Stimulated activated CD4-positive, alpha-beta T cell treated with anti-CD3 and anti-CD28 coated beads, Interleukin-1b, Interleukin-23, amount 100 ng/mL, for 24 hours (primary cell): ENCODE results near the gene PFDN5.

Experiments used
- DNase-seq, 4 experiments: peaks; one replicate each; pipeline ENCODE4 v3.0.0-alpha.2; 2020; ENCODE audit warnings: low read depth in 4 of 4, low spot score in 1 of 4

Gene PFDN5

DNA sequence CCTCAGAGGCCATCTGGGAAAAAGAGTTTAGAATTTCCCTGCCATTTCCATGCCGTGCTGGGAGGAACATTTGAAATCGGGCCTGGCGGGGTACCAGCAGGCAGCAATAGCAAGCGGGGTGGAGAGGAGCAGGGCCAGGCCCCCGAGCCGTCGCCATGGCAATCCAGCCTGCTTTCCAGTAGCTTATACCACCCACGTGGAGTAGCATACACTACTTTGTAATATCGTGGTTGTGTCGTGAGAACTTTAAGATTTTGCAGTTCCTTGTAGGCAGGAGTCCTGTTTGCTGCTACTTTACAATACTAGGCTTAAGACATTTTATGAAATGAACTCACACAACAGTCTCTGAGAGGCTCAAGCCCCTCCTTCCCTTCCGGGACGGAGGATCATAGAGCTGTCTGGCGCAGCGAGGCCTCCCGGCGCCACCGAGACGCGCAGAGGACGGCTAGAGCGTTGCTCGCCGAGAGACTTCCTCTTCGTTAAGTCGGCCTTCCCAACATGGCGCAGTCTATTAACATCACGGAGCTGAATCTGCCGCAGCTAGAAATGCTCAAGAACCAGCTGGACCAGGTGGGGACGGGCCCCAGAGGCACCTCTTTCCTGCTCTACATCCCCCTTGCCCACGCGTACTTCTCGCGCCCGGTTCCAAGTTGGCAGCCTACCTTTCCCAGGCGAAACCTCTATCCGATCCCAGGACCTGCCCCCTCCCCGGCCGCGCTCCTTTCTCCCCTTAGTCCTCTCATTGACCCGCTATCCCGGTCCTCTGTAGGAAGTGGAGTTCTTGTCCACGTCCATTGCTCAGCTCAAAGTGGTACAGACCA, at the start of gene PFDN5:
Gene PFDN5, plus strand, starts transcription at position 473 of the 821 bp plus-strand sequence. Its CDS starts 26 bp downstream, at position 499.
- DNase-seq: peak; percentile 57 to 78 (median 68)

DNA sequence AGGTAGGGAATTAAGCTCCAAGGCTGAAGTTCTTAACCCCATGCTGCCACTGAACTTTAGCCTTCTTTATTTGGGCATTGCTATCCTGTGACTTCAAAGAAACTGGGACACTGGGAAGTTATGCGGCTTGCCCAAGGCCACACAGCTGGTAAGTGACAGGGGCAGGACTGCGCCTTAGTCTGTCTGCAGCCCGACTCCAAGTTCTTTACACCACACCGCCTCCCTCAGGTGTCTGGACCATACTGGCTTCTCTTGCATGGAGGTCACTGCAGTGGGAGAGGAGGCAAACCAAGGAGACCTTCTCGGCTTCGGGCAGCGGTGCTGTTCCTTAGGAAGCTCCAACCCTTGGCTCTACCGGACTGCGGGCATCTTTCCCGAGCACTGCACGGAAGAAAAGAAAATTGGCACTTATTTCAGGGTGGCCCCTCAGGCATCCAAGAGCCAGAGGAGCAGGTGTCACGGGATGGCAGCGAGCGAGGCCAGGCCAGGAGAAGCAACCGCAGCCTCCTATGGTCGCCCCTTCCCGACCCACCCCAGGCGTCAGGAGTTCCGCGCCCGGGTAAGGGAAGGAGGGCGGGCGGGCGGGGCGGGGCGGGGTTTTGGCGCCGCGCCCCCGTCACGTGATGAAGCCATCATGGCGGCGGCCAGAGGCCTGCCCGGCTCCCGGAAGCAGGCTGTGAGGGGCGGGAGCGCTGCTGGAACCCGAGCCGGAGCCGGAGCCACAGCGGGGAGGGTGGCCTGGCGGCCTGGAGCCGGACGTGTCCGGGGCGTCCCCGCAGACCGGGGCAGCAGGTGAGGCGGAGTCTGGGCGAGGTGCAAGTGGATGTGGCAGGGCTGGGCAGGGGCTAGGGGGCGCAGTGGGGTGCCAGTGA, 43.6 kb upstream of the PFDN5 start:
- DNase-seq: peak in 3 of 4 experiments; percentile 42 to 60 (median 54)

DNA sequence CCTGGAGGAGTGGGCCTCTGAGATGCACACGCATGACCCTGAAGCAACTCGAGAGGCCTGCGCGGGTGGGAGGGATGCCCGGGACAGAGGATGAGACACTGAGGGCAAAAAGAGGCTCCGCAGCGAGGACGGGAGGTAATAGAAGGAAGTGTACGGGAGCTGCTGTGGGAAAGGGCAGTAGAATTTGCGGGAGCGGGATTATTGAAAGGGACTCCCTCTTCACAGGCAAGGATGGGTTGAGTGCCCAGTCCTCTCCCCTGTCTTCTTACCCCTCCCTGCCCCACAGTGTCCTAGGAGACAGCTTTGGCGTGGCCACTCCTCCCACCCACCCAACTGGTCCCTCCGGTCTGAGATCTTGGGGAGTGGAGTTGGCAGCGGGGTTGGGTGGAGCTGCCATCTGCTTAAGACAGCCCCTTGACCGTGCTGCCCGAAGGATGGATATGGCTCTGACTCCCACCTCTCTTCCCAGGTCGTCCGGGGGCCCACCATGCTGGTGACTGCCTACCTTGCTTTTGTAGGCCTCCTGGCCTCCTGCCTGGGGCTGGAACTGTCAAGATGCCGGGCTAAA, 42.9 kb upstream of the PFDN5 start:
- no peak for DNase-seq

DNA sequence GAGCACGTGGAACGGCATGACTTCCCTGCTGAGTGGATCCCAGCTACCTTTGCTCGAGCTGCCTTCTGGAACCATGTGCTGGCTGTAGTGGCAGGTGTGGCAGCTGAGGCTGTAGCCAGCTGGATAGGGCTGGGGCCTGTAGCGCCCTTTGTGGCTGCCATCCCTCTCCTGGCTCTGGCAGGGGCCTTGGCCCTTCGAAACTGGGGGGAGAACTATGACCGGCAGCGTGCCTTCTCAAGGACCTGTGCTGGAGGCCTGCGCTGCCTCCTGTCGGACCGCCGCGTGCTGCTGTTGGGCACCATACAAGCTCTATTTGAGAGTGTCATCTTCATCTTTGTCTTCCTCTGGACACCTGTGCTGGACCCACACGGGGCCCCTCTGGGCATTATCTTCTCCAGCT, 42.0 kb upstream of the PFDN5 start:
- DNase-seq: no peak

DNA sequence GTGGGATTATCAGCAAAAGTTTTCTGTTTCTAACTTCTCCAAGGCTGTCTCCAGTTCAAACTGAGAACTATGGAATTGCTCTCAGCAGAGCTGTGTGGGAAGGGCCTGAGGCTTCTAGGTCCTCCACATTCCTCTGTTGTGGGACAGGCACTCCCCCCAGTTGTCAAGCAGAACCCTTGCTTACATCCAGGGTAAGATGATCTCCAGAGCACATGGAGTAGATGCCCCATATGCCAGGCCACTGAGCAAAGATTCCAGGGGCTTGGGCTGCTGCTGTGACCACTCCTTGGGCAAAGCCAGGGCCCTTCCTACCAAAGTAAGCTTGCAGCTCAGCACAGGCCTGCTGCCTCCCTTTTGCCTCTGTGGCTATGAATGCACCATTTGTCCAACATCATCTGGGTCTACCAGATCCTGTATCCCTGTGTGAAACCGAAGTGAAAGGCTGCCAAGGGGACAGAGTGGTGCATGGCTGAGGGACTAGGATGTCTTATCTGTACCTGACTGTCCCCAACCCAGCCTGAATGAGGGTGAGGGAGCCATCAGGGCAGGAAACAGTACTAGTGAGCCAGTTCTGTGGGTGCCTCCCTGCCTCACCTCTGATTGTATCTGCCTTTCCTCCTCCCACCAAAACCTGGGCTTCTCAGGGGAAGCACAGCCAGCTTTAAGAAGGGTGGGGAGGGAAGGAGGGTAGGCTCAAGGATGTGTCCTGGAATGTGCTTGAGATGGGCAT, 40.4 kb upstream of the PFDN5 start:
- DNase-seq: no peak

DNA sequence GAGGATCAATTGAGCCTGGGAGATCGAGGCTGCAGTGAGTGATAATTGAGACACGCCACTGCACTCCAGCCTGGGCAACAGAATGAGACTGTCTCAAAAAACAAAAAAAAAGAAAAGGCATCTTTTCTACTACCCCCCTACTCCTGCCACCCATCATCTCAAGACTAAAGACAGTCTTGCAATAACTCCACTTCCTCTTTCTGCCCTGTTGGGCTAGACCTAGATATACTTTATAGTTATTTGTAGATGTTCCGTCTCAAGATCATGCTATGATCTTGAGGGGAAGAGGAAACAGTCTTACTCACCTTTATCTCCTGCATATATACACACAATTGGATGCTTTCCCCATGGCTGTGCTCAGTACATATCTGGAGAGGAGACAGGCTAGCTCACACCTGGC, 39.3 kb upstream of the PFDN5 start:
- no peak for DNase-seq

DNA sequence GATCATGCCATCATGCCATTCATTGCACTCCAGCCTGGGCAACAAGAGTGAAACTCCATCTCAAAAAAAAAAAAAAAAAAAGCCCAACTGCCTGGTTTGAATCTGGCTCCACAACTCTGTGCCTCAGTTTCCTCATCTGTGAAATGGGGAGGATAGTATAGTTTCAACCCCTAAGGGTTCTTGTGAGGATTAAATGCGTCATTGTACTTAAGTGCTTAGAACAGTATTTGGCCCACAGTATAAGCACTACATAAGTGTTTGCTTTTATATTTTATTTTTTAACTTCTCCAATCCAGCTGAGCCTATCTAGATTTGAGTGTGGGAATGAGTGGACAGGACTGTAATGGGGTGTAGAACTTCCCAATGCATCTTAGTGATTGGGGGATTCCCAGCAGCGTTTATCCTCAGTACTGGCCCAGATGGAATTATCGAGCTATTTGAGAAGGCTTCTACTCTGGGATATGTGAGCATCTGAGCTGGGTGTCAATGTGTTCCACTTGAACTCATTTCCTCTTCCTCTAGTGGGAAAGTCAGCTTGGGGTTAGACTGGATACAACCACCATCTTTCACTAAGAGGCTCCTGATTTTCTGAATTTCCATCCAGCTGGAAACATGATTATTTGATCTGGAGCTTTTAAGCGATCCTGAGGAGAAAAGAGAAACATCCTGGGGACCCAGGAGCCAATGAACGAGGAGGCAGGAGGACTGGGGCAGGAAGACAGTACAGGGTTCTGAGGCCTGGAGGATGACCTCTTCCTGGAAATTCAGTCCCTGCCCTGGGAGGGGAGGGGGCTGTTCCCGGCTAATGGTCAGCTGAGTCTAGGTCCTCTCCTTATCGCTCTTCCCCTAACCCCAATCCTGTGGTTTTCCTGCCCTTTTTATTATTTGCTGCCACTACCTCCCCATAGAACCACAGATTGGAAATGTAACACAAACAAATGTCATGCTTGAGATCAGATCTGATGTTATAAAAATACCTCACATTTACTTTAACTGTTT, 36.5 kb upstream of the PFDN5 start:
- DNase-seq: no peak

DNA sequence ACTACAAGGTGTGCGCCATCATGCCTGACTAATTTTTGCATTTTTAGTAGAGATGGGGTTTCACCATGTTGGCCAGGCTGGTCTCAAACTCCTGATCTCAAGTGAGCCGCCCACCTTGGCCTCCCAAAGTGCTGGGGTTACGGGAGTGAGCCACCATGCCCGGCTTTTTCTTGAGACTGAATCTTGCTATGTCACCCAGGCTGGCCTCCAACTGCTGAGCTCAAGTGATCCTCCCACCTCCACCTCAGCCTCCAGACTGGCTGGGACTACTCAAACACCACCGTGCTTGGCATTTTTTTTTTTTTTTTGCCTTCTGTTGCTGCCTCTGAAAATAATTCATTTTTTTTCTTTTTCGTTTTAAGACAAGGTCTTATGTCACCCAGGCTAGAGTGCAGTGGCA, 35.5 kb upstream of the PFDN5 start:
- DNase-seq: no peak

DNA sequence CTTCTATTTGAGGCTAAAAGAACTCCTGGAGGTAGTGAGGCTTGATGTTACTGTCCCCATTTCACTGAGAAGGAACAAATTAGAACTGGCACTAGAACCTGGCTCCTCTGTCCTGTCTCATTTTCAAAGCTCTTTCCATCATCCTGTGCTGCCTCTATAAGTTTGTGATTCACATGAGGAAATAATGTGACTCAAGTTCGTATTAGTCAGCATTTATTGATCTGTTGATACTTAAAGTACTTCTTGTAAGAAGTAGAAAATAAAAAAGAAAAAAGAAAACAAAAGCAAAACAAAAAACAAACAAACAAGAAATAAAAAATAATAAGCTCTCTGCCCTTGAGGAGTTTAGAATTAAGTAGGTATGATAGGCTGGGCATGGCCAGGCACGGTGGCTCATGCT, 29.6 kb upstream of the PFDN5 start:
- no peak for DNase-seq

DNA sequence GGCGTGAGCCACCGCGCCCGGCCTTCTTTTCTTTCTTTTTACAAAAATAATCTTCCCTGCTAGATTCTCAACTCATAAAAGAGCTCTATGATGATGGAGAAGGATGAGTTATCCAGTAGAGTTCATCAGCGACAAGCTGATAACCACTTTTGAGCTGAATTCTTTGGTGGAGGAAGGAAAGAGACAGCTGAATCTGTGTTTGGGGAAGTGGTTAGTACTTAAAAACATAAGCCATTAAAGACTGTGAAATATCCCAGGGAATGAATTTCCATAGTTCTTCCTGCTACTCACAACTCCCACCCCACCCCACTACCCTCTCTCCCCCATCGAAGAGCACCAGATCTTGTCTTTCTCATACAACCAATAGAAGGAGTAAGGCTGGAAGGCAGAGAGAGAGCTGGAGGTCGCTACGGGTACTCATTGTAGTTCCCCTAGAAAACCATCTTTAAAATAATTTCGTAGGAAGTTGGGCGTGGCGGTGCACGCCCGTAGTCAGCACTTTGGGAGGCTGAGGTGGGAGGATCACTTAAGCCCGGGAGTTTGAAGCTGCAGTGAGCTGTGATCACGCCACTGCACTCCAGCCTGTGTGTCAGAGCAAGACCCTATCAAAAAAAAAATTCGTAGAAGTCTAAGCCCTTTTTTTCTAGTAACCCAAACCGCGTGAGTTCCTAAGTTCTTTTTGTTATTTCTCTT, 27.9 kb upstream of the PFDN5 start:
- peak in 2 of 4 experiments; percentile 28 to 35 for DNase-seq

DNA sequence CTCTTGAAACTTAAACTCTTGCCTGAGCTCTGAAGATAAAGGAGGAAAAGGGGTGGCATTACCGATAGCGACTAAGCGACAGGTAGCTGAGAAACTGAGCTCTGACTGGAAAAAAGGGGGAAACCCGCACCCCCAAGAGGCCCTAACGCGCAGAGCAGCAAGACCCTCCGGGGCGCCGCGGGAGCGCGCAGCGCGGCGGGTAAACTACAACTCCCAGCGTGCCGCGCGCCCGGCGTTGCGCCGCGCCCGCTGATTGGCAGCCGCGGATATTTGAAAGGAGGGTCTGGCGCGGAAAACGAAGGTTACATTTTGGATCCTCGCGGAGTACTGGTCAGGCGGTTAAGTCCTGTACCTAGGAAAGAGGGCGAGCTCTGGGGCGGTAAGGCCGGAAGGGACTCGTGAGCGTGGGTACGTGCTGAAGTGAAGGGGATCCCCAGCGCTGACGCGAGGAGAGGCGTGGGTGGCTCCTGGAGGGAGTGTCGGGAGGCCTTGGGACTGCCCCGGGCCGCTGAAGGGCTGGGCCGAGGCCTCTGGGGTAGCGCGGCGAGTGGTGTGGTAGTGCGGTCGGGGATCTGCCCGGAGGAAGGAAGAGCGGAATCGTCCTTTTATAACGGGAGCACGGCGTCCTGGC, 27.2 kb upstream of the PFDN5 start, which contains the start of gene ESPL1:
Gene ESPL1, plus strand, starts transcription at position 301 of the 631 bp plus-strand sequence. CDS start 468 bp downstream, outside the sequence.
- peak; percentile 49 to 79 (median 62) for DNase-seq

DNA sequence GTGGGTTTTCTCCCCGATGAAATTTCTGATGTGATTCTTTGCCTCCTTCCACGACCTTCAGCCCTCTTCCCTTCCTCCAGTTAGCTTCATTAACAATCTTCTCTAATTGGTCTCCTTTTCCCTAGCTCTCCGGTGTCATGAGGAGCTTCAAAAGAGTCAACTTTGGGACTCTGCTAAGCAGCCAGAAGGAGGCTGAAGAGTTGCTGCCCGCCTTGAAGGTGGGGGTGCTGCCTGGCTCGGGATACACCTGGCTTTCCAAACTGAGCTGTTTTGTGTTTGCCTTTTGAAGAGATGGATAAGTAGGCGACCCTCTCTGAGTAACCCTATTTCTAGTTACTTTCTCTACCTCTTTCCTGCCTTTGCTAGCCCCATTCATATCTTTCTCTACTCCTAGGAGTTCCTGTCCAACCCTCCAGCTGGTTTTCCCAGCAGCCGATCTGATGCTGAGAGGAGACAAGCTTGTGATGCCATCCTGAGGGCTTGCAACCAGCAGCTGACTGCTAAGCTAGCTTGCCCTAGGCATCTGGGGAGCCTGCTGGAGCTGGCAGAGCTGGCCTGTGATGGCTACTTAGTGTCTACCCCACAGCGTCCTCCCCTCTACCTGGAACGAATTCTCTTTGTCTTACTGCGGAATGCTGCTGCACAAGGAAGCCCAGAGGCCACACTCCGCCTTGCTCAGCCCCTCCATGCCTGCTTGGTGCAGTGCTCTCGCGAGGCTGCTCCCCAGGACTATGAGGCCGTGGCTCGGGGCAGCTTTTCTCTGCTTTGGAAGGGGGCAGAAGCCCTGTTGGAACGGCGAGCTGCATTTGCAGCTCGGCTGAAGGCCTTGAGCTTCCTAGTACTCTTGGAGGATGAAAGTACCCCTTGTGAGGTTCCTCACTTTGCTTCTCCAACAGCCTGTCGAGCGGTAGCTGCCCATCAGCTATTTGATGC, 26.4 kb upstream of the PFDN5 start:
- no peak for DNase-seq

DNA sequence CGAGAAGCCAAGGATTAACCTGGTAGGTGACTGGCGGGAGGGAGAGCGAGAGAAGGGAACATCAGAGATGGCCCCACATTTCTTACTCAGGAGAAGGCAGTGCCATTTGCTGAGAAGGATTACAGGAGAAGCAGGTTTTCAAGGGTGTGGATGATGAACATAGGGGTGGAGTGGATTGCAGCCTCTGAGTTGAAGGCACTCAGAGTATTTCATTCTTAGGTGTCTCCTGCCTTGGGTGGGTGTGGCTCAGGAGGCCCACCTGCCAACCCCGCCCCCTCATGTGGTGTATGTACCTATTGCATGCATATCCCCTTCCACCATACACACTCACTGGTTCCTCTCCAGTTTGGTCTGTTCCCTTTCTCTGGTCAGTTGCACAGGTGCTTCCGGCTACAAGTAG, 20.9 kb upstream of the PFDN5 start:
- no peak for DNase-seq

DNA sequence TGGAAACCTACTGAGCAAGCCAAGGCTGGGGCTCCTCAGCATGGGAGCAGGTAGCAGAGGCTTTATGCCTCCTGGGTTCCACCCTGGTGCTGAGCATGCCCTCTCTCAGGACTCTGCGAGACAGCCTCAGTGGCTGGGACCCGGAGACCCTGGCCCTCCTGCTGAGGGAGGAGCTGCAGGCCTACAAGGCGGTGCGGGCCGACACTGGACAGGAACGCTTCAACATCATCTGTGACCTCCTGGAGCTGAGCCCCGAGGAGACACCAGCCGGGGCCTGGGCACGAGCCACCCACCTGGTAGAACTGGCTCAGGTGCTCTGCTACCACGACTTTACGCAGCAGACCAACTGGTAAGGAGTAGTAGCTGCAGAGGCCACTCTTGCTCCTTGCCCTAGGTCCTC, 18.8 kb upstream of the PFDN5 start:
- no peak for DNase-seq

DNA sequence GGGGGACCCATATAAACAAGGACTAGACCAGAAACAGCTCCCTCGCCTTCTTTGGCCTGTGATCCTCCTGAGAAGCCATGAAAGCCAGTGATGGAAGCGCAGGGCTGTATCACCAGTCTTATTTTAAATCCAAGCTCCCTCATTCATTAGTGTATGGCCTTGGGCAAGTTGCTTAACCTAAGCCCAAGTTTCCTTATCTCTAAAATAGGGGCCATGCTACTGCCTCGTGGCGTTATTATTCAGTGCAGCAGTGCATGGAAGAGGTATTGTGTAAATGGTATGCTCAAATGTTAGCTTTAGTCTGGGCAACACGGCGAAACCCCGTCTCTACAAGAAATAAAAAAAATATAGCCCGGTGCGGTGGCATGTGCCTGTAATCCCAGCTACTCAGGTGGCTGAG, 17.4 kb upstream of the PFDN5 start:
- DNase-seq: no peak

DNA sequence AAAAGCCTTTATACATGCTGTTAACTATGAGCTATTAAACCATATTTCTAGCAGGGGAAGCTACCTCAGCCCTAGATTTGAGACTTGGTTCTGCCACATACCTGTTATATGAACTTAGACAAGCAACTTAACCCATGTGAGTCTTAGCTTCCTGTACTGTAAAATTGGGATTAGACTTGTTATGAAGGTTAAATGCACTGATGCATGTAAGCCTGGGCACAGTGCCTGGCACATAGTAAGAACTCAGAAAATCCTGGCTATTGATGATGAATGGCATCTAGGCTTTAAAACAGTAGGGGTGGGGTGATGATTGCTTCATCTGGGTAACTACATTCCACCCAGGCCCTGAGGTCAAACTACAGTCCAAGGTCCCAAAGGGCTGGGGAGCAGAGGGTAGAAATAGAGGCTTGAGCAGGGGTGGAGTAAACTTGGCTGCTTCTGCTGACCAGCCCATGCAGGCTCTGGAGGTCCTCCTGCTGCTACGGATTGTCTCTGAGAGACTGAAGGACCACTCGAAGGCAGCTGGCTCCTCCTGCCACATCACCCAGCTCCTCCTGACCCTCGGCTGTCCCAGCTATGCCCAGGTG, 16.0 kb upstream of the PFDN5 start:
- DNase-seq: no peak

DNA sequence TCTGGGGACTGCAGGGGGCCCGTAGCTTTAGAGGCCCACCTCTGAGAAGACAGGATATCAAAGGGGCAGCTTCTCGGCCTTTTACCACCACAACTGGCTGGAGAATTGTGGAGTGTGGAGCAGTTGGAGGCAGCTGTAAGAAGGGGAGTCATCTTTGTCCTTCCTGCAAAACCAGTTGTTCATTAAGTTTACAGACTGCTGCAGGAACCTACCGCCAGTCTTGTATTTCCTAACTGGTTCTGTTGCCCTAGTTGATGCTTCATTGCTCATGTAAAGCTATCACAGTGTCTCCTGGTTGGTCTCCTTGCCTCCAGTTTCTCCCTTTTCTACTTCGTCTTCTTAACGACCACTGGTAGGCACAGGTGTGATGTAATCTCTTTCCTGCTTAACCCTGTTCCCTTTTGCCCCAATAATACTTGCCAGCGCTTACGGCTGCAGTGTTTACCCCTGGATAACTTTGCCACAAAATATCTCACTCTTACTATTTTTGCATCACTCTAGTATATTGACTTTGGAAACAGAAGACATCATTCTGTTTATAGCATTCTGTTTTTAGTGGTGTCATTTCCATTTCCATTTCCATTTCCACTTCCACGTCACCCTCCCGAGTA, 15.3 kb upstream of the PFDN5 start:
- DNase-seq: no peak
